Measurements from ENCODE around the gene FRMD1. TPM values are rescaled to one million over a fixed set of nuclear protein-coding genes. Genes with fewer than 3 reads are reported as not detected.
"Not testable (repeated sequence)": the region's sequence is repeated elsewhere in the genome, so short reads cannot be mapped to it uniquely, and the experiment has no call there.

The FRMD1 gene
- total and polyA plus RNA-seq, 7 donors = 0.01 to 2.9 (median 0.25) TPM

GRCh38 chr6:168080393-168081077 lies 1.5 kb upstream of the FRMD1 start:
- TF ChIP-seq CTCF (IDR thresholded peaks at IDR 0.05) = no peak
- intact Hi-C loops (cut with DNase I) = no loop called here
- WGBS, 3 donors = 60 to 88% (median 84%) methylated on average over 24 of the region's 24 CpGs
- Histone ChIP-seq H3K36me3 (ENCODE audit: insufficient read depth in 1 of 2, low read depth in 1 of 2) (no peaks in the 10 kb centered on the region), H3K27ac (no peak overlapping the region), H3K4me1 (peaks cover 8% of the 10 kb centered on the region), H3K4me3 (no peak overlapping the region), H3K9me3 (no peaks in the 10 kb centered on the region), H3K27me3 (ENCODE audit: insufficient read depth in 3 of 3, low read length in 2 of 3) (no peaks in the 10 kb centered on the region)
- DNase-seq (no peak), ATAC-seq (peak in 2 of 4 donors; percentile 49 to 60)

- DNase-seq (no peak), ATAC-seq (peak in 1 of 4 donors; percentile 33)
- no peaks in the 10 kb centered on the region for H3K36me3 ChIP-seq (ENCODE audit: insufficient read depth in 1 of 2, low read depth in 1 of 2)
- 51 to 66% (median 66%) methylated on average over 16 to 21 of the region's 21 CpGs for WGBS, 3 donors
- H3K9me3 ChIP-seq = no peaks in the 10 kb centered on the region
- peak overlapping the region; percentile 28 for H3K4me3 ChIP-seq
- no peak for TF ChIP-seq CTCF (IDR thresholded peaks at IDR 0.05)
- H3K4me1 ChIP-seq = peaks cover 8% of the 10 kb centered on the region
- H3K27me3 ChIP-seq (ENCODE audit: insufficient read depth in 3 of 3, low read length in 2 of 3) = no peaks in the 10 kb centered on the region
- intact Hi-C loops (cut with DNase I) = no loop called here
- no peak overlapping the region for H3K27ac ChIP-seq
Measured at GRCh38 chr6:168078175-168078942, 653 bp downstream of the FRMD1 start.

DNA sequence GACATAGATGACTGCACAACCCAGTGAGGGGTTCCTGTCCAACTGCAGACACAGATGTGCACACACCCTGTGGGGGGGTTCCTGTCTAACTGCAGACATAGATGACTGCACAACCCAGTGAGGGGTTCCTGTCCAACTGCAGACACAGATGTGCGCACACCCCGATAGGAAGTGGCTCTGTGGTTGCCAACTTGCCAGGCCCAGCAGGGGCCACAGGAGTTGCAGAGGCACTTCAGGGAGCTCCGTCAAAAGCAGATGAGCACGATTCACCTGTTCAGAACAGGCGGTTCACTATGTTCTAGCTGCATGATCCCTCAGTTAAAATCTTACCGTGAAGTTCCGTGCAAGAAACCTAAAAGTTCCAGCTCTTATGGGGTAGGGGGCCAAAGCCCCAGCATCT lies 1.6 kb downstream of the FRMD1 start:
- DNase-seq; H3K4me1 ChIP-seq; intact Hi-C loops (cut with DNase I): not testable (repeated sequence)

DNA sequence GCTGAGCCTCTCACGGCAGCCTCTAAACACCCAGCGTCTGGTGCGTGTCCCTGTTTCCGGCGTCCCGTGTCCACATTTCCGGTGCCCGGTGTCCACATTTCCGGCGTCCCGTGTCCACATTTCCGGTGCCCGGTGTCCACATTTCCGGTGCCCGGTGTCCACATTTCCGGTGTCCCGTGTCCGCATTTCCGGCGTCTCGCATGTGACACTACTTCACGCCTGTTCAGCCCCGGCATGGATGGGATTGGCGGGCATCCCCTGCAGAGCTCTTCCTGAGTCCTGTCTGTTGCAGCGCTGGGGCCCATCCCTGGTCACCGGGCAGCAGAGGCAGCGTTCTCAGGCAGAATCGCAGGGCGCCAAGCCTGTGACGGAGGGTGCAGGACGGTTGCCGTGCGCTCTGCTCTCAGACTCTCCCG lies 3.2 kb downstream of the FRMD1 start:
- no peaks in the 10 kb centered on the region for H3K27me3 ChIP-seq (ENCODE audit: insufficient read depth in 3 of 3, low read length in 2 of 3)
- H3K4me1 ChIP-seq = peaks cover 8% of the 10 kb centered on the region
- H3K9me3 ChIP-seq = no peaks in the 10 kb centered on the region
- intact Hi-C loops (cut with DNase I) = no loop called here
- H3K27ac ChIP-seq = no peak overlapping the region
- no peaks in the 10 kb centered on the region for H3K36me3 ChIP-seq (ENCODE audit: insufficient read depth in 1 of 2, low read depth in 1 of 2)
- 87 to 95% (median 94%) methylated on average over 30 to 34 of the region's 34 CpGs for WGBS, 3 donors
- ATAC-seq = no peak
- H3K4me3 ChIP-seq = no peak overlapping the region
- no peak for TF ChIP-seq CTCF (IDR thresholded peaks at IDR 0.05)
- no peak for DNase-seq

More for the DNA sequence above, 1.6 kb downstream of the FRMD1 start:
- 91 to 97% (median 92%) methylated on average over 7 of the region's 7 CpGs for WGBS, 3 donors
- H3K27ac ChIP-seq; H3K27me3 ChIP-seq (ENCODE audit: insufficient read depth in 3 of 3, low read length in 2 of 3); H3K9me3 ChIP-seq; H3K36me3 ChIP-seq (ENCODE audit: insufficient read depth in 1 of 2, low read depth in 1 of 2); H3K4me3 ChIP-seq; ATAC-seq: not testable (repeated sequence)

DNA sequence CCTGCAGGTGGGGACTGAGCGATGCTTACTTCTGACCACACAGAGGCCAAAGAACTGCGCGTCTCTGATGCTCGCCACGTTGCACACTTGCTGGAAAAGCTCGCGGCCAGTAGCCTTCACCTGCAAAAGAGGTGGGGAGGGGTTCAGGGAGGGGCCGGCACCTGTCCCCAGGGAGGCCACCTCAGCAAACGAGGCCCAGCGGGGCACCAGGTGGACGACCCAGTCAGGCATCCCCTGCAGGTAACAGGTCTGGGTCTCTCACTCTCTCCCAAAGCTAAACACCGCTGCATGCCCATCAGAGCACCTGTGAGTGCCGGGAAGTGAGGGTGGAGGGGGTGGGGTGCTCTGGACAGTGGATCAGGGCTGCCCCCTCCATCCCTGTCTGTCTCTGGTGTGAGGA lies 3.8 kb downstream of the FRMD1 start:
- no peak for ATAC-seq
- Histone ChIP-seq H3K27ac (no peak overlapping the region), H3K9me3 (no peaks in the 10 kb centered on the region), H3K36me3 (ENCODE audit: insufficient read depth in 1 of 2, low read depth in 1 of 2) (no peaks in the 10 kb centered on the region), H3K4me1 (peaks cover 8% of the 10 kb centered on the region), H3K27me3 (ENCODE audit: insufficient read depth in 3 of 3, low read length in 2 of 3) (no peaks in the 10 kb centered on the region), H3K4me3 (no peak overlapping the region)
- DNase-seq = no peak
- 89 to 93% (median 90%) methylated on average over 13 of the region's 13 CpGs for WGBS, 3 donors
- intact Hi-C loops (cut with DNase I) = no loop called here
- TF ChIP-seq CTCF (IDR thresholded peaks at IDR 0.05) = no peak

Data from psoas muscle (tissue), 8 donors.